ENCODE results near the gene GRXCR2.

DNA sequence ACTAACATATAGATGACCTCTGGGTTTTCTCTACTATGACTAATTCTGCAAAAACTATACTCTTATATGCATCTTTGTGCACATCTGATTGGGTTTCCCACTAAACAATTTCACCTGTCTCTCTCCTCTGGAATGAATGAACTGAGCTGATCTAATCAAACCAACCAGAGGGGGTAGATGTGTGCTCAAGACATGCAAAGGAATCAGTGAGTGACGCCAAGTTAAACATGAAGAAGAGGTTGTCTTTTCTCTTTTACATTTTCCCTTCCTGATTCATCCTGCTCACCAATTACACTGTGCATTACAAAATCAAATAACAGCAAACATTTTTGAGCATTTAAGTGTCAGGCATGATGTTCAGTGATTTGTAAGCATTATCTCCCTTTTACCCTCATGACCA is 29.6 kb upstream of the GRXCR2 start:
- TF ChIP-seq EZH2 (IDR thresholded peaks at IDR 0.05; ENCODE audit: insufficient read depth, poor library complexity, severe bottlenecking), result no peak
- no peak for TF ChIP-seq EZH2phosphoT487 (IDR thresholded peaks at IDR 0.05; ENCODE audit: insufficient read depth, low read depth)
